ENCODE data around the gene ARL17B. TPM values are rescaled to one million over a fixed set of nuclear protein-coding genes. Genes with fewer than 3 reads are reported as not detected.

ARL17B gene
- total and polyA plus RNA-seq, 2 of the 8 experiments (the other 6 are each of a cell fraction or from before 2014, with no cell fraction given): 5.4 to 21.6 TPM

GRCh38 chr17:46264456-46265198, 96.9 kb downstream of the ARL17B start:
- H2BK12ac ChIP-seq (ENCODE audit: low read depth, low read length): no peak overlapping the region
- H3K27ac ChIP-seq (ENCODE audit: low read depth, low read length): no peak overlapping the region
- no peak overlapping the region for H4K91ac ChIP-seq (replicated peaks; ENCODE audit: insufficient read length, low read length)
- H3K23ac ChIP-seq (ENCODE audit: insufficient read length): no peak overlapping the region
- no peak overlapping the region for H2AFZ ChIP-seq (ENCODE audit: low read length)
- H3K36me3 ChIP-seq (ENCODE audit: control insufficient read depth in 2 of 4, insufficient read depth in 4 of 4, low read length in 3 of 4): no peaks in the 10 kb centered on the region
- H4K5ac ChIP-seq (ENCODE audit: insufficient read length, low read depth, low read length): no peak overlapping the region
- no peak overlapping the region for H3K4ac ChIP-seq (replicated peaks; ENCODE audit: insufficient read length, low read depth, low read length)
- H2BK120ac ChIP-seq (replicated peaks; ENCODE audit: low read depth, low read length): no peak overlapping the region
- no peak overlapping the region for H2BK20ac ChIP-seq (ENCODE audit: low read length)
- no peak overlapping the region for H2BK5ac ChIP-seq (ENCODE audit: low read depth, low read length)
- H3K79me1 ChIP-seq (ENCODE audit: low read depth, low read length): no peaks in the 10 kb centered on the region
- no peak overlapping the region for H2AK5ac ChIP-seq (ENCODE audit: low read depth, low read length)
- no peak overlapping the region for H4K8ac ChIP-seq (ENCODE audit: extremely low read depth, insufficient read depth, low read length)
- H2BK15ac ChIP-seq (ENCODE audit: low read length): no peak overlapping the region
- no peak overlapping the region for H3K18ac ChIP-seq (ENCODE audit: extremely low read depth, low read length)
- WGBS, 2 experiments (ENCODE audit: extremely low coverage in 1 of 2, insufficient coverage in 1 of 2, insufficient read length in 1 of 2, insufficient replicate concordance in 2 of 2, low coverage in 1 of 2, low lambda C conversion rate in 2 of 2, missing lambda C conversion rate in 1 of 2): 72% methylated on average over 3 of the region's 3 CpGs; no CpG with 5 or more reads in 1 of the 2 experiments
- DNase-seq (ENCODE audit: low read depth in 1 of 2, low spot score in 2 of 2) (no peak), FAIRE-seq (no peak)
- H3K14ac ChIP-seq (ENCODE audit: insufficient read length): no peak overlapping the region
- no peak overlapping the region for H3K56ac ChIP-seq (replicated peaks; ENCODE audit: insufficient read length, low read depth, low read length)
- H3K9me3 ChIP-seq (ENCODE audit: insufficient read depth in 2 of 2, low read depth in 1 of 2, low read length in 1 of 2): no peaks in the 10 kb centered on the region
- H3K4me1 ChIP-seq (replicated peaks in 1 of 4; ENCODE audit: control insufficient read depth in 3 of 4, insufficient read depth in 4 of 4, low read length in 3 of 4): peaks cover 0 to 12% (median 6%) of the 10 kb centered on the region in 4 experiments; a peak in 5 of 7 replicates
- ChIA-PET POLR2A (ENCODE audit: partially characterized antibody) (interaction anchor here (0.8 to 1.0 kb wide), 2 partner anchors 9 to 22 kb away, joined by 3 read pairs; no protein-coding TSS in a partner anchor), CTCF (ENCODE audit: partially characterized antibody) (interaction anchor here (1.0 to 1.8 kb wide), 4 partner anchors 22 to 679 kb away, joined by 3 to 5 read pairs (median 3); no protein-coding TSS in a partner anchor)
- H3K4me2 ChIP-seq (ENCODE audit: insufficient read depth in 1 of 2, low read depth in 2 of 2, low read length in 2 of 2): no peak overlapping the region
- H3K27me3 ChIP-seq (replicated peaks in 1 of 4; ENCODE audit: control insufficient read depth in 3 of 4, extremely low read depth in 1 of 4, insufficient read depth in 3 of 4, low read length in 3 of 4): peaks cover 14 to 52% (median 46%) of the 10 kb centered on the region in 4 experiments
- H4K20me1 ChIP-seq (replicated peaks in 1 of 2; ENCODE audit: control insufficient read depth in 1 of 2, insufficient read depth in 2 of 2, low read length in 2 of 2): no peaks in the 10 kb centered on the region
- H3K4me3 ChIP-seq (ENCODE audit: extremely low read depth in 1 of 4, insufficient read depth in 2 of 4, low read depth in 3 of 4, low read length in 4 of 4): no peak overlapping the region
- H3K79me2 ChIP-seq (ENCODE audit: control insufficient read depth in 1 of 2, insufficient read depth in 2 of 2, low read length in 2 of 2): no peaks in the 10 kb centered on the region
- TF ChIP-seq HDAC6 (IDR thresholded peaks at IDR 0.05; ENCODE audit: low read depth, low read length): no peak
- no peak for TF ChIP-seq ASH2L (IDR thresholded peaks at IDR 0.05; ENCODE audit: low read length)
- no peak for TF ChIP-seq CBX5 (IDR thresholded peaks at IDR 0.05; ENCODE audit: low read depth, low read length)
- H3K9ac ChIP-seq (replicated peaks in 1 of 4; ENCODE audit: extremely low read depth in 1 of 4, low read depth in 3 of 4, low read length in 3 of 4): no peak overlapping the region
- H3K23me2 ChIP-seq (ENCODE audit: low read depth, low read length): peaks cover 15% of the 10 kb centered on the region
